Endothelial cell of umbilical vein (primary cell): Measurements from ENCODE around the gene TMEM178A.

Source experiments
- CTCF ChIP-seq, 2 donors: IDR thresholded peaks; 1 replicate in 1 of 2; 2 replicates in 1 of 2; pipeline ENCODE4 v1.5.1; 2011; ENCODE audit warnings: low read length in 2 of 2, mild to moderate bottlenecking in 2 of 2, moderate library complexity in 2 of 2, control low read depth in 1 of 2, inconsistent platforms in 1 of 2, low read depth in 1 of 2; ENCODE audit not compliant: insufficient read depth in 1 of 2; ENCODE audit errors: extremely low read depth in 1 of 2
- EZH2 ChIP-seq: IDR thresholded peaks from 2 replicates; pipeline ENCODE4 v1.6.1; 2012; ENCODE audit warnings: borderline replicate concordance, low read depth, mild to moderate bottlenecking, moderate library complexity, low read length, inconsistent platforms; ENCODE audit not compliant: severe bottlenecking
- FOS ChIP-seq: IDR thresholded peaks from 2 replicates; pipeline ENCODE4 v1.6.1; 2011; ENCODE audit warnings: mild to moderate bottlenecking, low read length, moderate library complexity, borderline replicate concordance; ENCODE audit not compliant: insufficient read depth
- GATA2 ChIP-seq: IDR thresholded peaks from 2 replicates; pipeline ENCODE4 v1.7.0; 2011; ENCODE audit warnings: low read depth, mild to moderate bottlenecking, moderate library complexity, mixed read lengths, low read length; ENCODE audit not compliant: insufficient read length, insufficient read depth
- JUN ChIP-seq: IDR thresholded peaks from 2 replicates; pipeline ENCODE4 v1.6.1; 2011; ENCODE audit warnings: borderline replicate concordance, low read depth; ENCODE audit not compliant: insufficient read length, insufficient read depth
- POLR2A ChIP-seq: IDR thresholded peaks from 2 replicates; pipeline ENCODE4 v1.6.1; 2012; ENCODE audit warnings: low read depth, mild to moderate bottlenecking, control low read depth, low read length
- POLR2AphosphoS5 ChIP-seq: IDR thresholded peaks from 2 replicates; pipeline ENCODE4 v1.6.1; 2012; ENCODE audit warnings: low read depth, mild to moderate bottlenecking, control low read depth, low read length, moderate library complexity; ENCODE audit not compliant: insufficient read depth
- TF ChIP-seq, protein P1 (sequence below): IDR thresholded peaks from 2 replicates; pipeline ENCODE4 v1.6.1; 2011; ENCODE audit not compliant: insufficient read depth, insufficient read length

- no peak for TF ChIP-seq CTCF (IDR thresholded peaks at IDR 0.05; ENCODE audit: extremely low read depth in 1 of 2, insufficient read depth in 1 of 2, low read depth in 1 of 2, low read length in 2 of 2)
- no peak for TF ChIP-seq POLR2AphosphoS5
- TF ChIP-seq, protein P1, sequence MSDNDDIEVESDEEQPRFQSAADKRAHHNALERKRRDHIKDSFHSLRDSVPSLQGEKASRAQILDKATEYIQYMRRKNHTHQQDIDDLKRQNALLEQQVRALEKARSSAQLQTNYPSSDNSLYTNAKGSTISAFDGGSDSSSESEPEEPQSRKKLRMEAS, result no peak
- TF ChIP-seq EZH2, result no peak
- TF ChIP-seq JUN, result no peak
- no peak for TF ChIP-seq POLR2A
- TF ChIP-seq GATA2, result no peak
- TF ChIP-seq FOS, result no peak
Measured at GRCh38 chr2:39715095-39715494, 49.4 kb downstream of the TMEM178A start.
